Neural cell (in vitro differentiated cells): ENCODE results near the gene ADAD1. TPM values are rescaled to one million over a fixed set of nuclear protein-coding genes. Genes with fewer than 3 reads are reported as not detected.

Experiments
- H2AFZ ChIP-seq: fragments of 200-600, 300-800 bp; sonication (generic), shearing (Covaris generic); 2 replicates; pipeline ENCODE4 v1.6.0; 2014; ENCODE audit warnings: low read depth, mild to moderate bottlenecking, antibody characterized with exemption, low read length, moderate library complexity
- H3F3A ChIP-seq: fragments of 200-600 bp; shearing (Covaris generic); 2 replicates; pipeline ENCODE4 v1.6.1; 2016; ENCODE audit warnings: mild to moderate bottlenecking, moderate library complexity, mixed read lengths, antibody characterized with exemption, low read length; ENCODE audit not compliant: insufficient read depth, poor library complexity, severe bottlenecking
- H3K27ac ChIP-seq: fragments of 200-600, 300-800 bp; sonication (generic), shearing (Covaris generic); 2 replicates; pipeline ENCODE4 v1.5.1; 2014; ENCODE audit warnings: mild to moderate bottlenecking, low read length, moderate library complexity
- H3K27me3 ChIP-seq: fragments of 300-800, 200-600 bp; sonication (generic), shearing (Covaris generic); 2 replicates; pipeline ENCODE4 v1.6.0; 2014; ENCODE audit warnings: mild to moderate bottlenecking, low read depth, low read length, moderate library complexity; ENCODE audit not compliant: insufficient read depth
- H3K36me3 ChIP-seq: fragments of 300-800, 200-600 bp; sonication (generic), shearing (Covaris generic); 2 replicates; pipeline ENCODE4 v1.5.1; 2014; ENCODE audit warnings: mild to moderate bottlenecking, antibody characterized with exemption, low read length, moderate library complexity; ENCODE audit not compliant: insufficient read depth
- H3K4me2 ChIP-seq: fragments of 300-800, 200-600 bp; sonication (generic), shearing (Covaris generic); 2 replicates; pipeline ENCODE4 v1.6.0; 2014; ENCODE audit warnings: mild to moderate bottlenecking, low read length
- H3K4me3 ChIP-seq: fragments of 300-800, 200-600 bp; sonication (generic), shearing (Covaris generic); 2 replicates; pipeline ENCODE4 v1.5.1; 2014; ENCODE audit warnings: mild to moderate bottlenecking, low read length, moderate library complexity
- H3K79me2 ChIP-seq: fragments of 200-600 bp; shearing (Covaris generic); replicated peaks from 2 replicates; pipeline ENCODE4 v1.6.0; 2014; ENCODE audit warnings: mild to moderate bottlenecking, low read length, moderate library complexity; ENCODE audit not compliant: insufficient read depth
- H3K9ac ChIP-seq: fragments of 300-800, 200-600 bp; sonication (generic), shearing (Covaris generic); 2 replicates; pipeline ENCODE4 v1.6.1; 2016; ENCODE audit warnings: mild to moderate bottlenecking, low read length, mixed read lengths
- H3K9me2 ChIP-seq: fragments of 200-600 bp; shearing (Covaris generic); 2 replicates; pipeline ENCODE4 v1.6.1; 2016; ENCODE audit warnings: mild to moderate bottlenecking, low read length, mixed read lengths; ENCODE audit not compliant: insufficient read depth
- H3K9me3 ChIP-seq: fragments of 200-600, 300-800 bp; sonication (generic), shearing (Covaris generic); 2 replicates; pipeline ENCODE4 v1.6.1; 2016; ENCODE audit warnings: mild to moderate bottlenecking, mixed run types, low read length, moderate library complexity, mixed read lengths
- H4K20me1 ChIP-seq: fragments of 200-600 bp; shearing (Covaris generic); 2 replicates; pipeline ENCODE4 v1.6.1; 2016; ENCODE audit warnings: mild to moderate bottlenecking, mixed run types; ENCODE audit not compliant: insufficient read depth
- EP300 ChIP-seq: fragments of 450-650 bp; conservative IDR thresholded peaks from 2 replicates; pipeline ENCODE4 v1.6.1; 2014; ENCODE audit warnings: antibody characterized with exemption, mild to moderate bottlenecking, moderate library complexity; ENCODE audit not compliant: poor library complexity, severe bottlenecking
- EZH2 ChIP-seq: fragments of 200-600, 300-800 bp; shearing (Covaris generic), sonication (generic); IDR thresholded peaks from 2 replicates; pipeline ENCODE4 v1.6.1; 2014; ENCODE audit warnings: antibody characterized with exemption, low read length, borderline replicate concordance, mild to moderate bottlenecking; ENCODE audit not compliant: insufficient read depth, poor library complexity, severe bottlenecking
- MXI1 ChIP-seq: fragments of 450-650 bp; conservative IDR thresholded peaks from 2 replicates; pipeline ENCODE4 v1.6.1; 2014; ENCODE audit warnings: antibody characterized with exemption, mild to moderate bottlenecking; ENCODE audit not compliant: poor library complexity, severe bottlenecking
- POLR2AphosphoS5 ChIP-seq: IDR thresholded peaks from 2 replicates; pipeline ENCODE4 v1.6.1; 2012
- RAD21 ChIP-seq: fragments of 450-650 bp; conservative IDR thresholded peaks from 2 replicates; pipeline ENCODE4 v1.6.1; 2014; ENCODE audit warnings: antibody characterized with exemption, mild to moderate bottlenecking, moderate library complexity
- SMC3 ChIP-seq: fragments of 450-650 bp; conservative IDR thresholded peaks from 2 replicates; pipeline ENCODE4 v1.6.1; 2014; ENCODE audit warnings: antibody characterized with exemption, mild to moderate bottlenecking, moderate library complexity; ENCODE audit not compliant: poor library complexity
- TAF1 ChIP-seq: IDR thresholded peaks from 2 replicates; pipeline ENCODE4 v1.6.1; 2012; ENCODE audit warnings: low read depth
- polyA minus RNA-seq: library from RNA; depleted of rRNA, polyadenylated mRNA; stranded (reverse); fragments of >200 nt; gene quantifications from 2 replicates; pipeline ENCODE4 v1.2.3, GENCODE V29; 2014
- polyA plus RNA-seq: library from polyadenylated mRNA; depleted of rRNA; stranded (reverse); fragments of >200 nt; gene quantifications from 2 replicates; pipeline ENCODE4 v1.2.3, GENCODE V29; 2014
- TF ChIP-seq, protein P1 (sequence below): fragments of 450-650 bp; IDR thresholded peaks from 2 replicates; pipeline ENCODE4 v1.5.1; 2014; ENCODE audit warnings: antibody characterized with exemption, mild to moderate bottlenecking, moderate library complexity; ENCODE audit not compliant: poor library complexity, severe bottlenecking
- TF ChIP-seq, protein P2 (sequence below): IDR thresholded peaks from 2 replicates; pipeline ENCODE4 v1.6.1; 2012; ENCODE audit warnings: borderline replicate concordance

ADAD1 gene
- polyA plus RNA-seq, result not detected in 2 replicates
- not detected in 2 replicates for polyA minus RNA-seq

DNA sequence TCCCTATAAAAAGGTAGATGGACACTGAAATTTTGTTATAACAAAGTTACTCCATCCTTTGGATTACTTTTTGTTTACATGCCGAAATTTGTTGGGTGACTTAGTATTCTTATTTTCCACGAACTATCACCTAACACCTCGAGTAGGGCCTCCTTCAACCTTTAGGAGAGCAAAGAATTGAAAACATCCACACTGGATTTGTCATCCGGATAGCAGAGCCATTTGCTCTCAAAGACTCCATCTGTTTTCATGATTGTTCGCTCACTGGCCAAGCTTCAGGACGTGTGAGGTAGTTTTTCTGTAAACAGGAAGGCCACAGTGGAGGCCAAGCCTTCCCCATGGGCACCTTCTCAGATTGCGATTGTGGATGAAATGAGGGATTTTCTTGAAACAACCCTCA, at the start of gene ADAD1:
ADAD1 (plus strand) TSS at position 301 of the 400 bp plus-strand sequence. CDS start 1,059 bp downstream, outside the sequence.
- Histone ChIP-seq H3F3A (no peaks in the 10 kb centered on the region), H3K4me2 (no peak within 1 kb of the TSS), H3K9me3 (no peaks in the 10 kb centered on the region), H3K36me3 (no peaks in the 10 kb centered on the region), H3K27me3 (no peaks in the 10 kb centered on the region), H3K4me3 (no peak within 1 kb of the TSS), H3K9me2 (no peaks in the 10 kb centered on the region), H4K20me1 (no peaks in the 10 kb centered on the region), H2AFZ (no peak within 1 kb of the TSS), H3K79me2 (no peaks in the 10 kb centered on the region), H3K27ac (no peak within 1 kb of the TSS), H3K9ac (no peak within 1 kb of the TSS)
- TF ChIP-seq TAF1 (no peak), POLR2AphosphoS5 (no peak), EZH2 (no peak)

DNA sequence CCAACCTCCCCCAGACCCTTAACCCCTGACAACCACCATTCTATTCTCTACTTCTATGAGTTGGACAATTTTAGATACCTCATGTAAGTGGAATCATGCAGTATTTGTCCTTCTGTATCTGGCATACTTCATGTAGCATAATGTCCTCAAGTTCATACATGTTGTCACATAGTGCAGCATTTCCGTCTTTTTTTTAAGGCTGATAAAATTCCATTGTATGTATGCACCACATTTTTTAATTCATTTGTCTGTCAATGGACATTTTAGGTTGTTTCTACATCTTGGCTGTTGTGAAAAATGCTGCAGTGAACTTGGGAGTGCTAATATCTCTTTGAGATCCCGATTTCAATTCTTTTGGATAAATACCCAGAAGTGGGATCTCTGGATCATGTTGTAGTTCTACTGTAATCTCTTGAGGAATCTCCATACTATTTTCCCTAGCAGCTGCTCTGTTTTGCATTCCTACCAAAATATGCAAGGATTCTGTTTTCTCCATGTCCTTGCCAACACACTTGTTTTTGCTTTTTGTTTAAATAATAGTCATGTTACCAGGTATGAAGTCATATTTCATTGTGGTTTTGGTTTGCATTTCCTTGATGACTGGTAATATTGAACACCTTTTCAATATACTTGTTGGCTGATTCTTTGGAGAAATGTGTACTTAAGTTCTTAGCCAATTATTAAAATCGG, 48.8 kb upstream of the ADAD1 start:
- H2AFZ ChIP-seq, result no peak overlapping the region
- H3K27me3 ChIP-seq, result no peaks in the 10 kb centered on the region
- H3K9me3 ChIP-seq, result no peaks in the 10 kb centered on the region
- H3K79me2 ChIP-seq, result no peaks in the 10 kb centered on the region
- H3K4me2 ChIP-seq, result no peak overlapping the region
- no peaks in the 10 kb centered on the region for H4K20me1 ChIP-seq
- H3F3A ChIP-seq, result no peaks in the 10 kb centered on the region
- peaks cover 13% of the 10 kb centered on the region for H3K36me3 ChIP-seq
- H3K9me2 ChIP-seq, result no peaks in the 10 kb centered on the region
- H3K27ac ChIP-seq, result no peak overlapping the region
- TF ChIP-seq MXI1, result no peak
- no peak for TF ChIP-seq TAF1
- TF ChIP-seq SMC3, result no peak
- TF ChIP-seq POLR2AphosphoS5, result no peak
- TF ChIP-seq, protein P1, sequence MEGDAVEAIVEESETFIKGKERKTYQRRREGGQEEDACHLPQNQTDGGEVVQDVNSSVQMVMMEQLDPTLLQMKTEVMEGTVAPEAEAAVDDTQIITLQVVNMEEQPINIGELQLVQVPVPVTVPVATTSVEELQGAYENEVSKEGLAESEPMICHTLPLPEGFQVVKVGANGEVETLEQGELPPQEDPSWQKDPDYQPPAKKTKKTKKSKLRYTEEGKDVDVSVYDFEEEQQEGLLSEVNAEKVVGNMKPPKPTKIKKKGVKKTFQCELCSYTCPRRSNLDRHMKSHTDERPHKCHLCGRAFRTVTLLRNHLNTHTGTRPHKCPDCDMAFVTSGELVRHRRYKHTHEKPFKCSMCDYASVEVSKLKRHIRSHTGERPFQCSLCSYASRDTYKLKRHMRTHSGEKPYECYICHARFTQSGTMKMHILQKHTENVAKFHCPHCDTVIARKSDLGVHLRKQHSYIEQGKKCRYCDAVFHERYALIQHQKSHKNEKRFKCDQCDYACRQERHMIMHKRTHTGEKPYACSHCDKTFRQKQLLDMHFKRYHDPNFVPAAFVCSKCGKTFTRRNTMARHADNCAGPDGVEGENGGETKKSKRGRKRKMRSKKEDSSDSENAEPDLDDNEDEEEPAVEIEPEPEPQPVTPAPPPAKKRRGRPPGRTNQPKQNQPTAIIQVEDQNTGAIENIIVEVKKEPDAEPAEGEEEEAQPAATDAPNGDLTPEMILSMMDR, result no peak
- no peak for TF ChIP-seq RAD21
- TF ChIP-seq, protein P2, sequence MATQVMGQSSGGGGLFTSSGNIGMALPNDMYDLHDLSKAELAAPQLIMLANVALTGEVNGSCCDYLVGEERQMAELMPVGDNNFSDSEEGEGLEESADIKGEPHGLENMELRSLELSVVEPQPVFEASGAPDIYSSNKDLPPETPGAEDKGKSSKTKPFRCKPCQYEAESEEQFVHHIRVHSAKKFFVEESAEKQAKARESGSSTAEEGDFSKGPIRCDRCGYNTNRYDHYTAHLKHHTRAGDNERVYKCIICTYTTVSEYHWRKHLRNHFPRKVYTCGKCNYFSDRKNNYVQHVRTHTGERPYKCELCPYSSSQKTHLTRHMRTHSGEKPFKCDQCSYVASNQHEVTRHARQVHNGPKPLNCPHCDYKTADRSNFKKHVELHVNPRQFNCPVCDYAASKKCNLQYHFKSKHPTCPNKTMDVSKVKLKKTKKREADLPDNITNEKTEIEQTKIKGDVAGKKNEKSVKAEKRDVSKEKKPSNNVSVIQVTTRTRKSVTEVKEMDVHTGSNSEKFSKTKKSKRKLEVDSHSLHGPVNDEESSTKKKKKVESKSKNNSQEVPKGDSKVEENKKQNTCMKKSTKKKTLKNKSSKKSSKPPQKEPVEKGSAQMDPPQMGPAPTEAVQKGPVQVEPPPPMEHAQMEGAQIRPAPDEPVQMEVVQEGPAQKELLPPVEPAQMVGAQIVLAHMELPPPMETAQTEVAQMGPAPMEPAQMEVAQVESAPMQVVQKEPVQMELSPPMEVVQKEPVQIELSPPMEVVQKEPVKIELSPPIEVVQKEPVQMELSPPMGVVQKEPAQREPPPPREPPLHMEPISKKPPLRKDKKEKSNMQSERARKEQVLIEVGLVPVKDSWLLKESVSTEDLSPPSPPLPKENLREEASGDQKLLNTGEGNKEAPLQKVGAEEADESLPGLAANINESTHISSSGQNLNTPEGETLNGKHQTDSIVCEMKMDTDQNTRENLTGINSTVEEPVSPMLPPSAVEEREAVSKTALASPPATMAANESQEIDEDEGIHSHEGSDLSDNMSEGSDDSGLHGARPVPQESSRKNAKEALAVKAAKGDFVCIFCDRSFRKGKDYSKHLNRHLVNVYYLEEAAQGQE, result no peak
- TF ChIP-seq EP300, result no peak
- TF ChIP-seq EZH2, result no peak
- H3K9ac ChIP-seq, result no peak overlapping the region
- H3K4me3 ChIP-seq, result no peak overlapping the region
